BLaER1 (cell line): Measurements from ENCODE around the gene CCDC43.
A peak's percentile ranks its signal among the peaks of the same experiment; 100 is the strongest.
"Not testable (repeated sequence)": the region's sequence is repeated elsewhere in the genome, so short reads cannot be mapped to it uniquely, and the experiment has no call there.

Experiments
- H3K27ac ChIP-seq: shearing (Covaris generic); formaldehyde crosslinking; 2 replicates; pipeline ENCODE4 v1.8.1; 2022
- H3K27me3 ChIP-seq: shearing (Covaris generic); formaldehyde crosslinking; 2 replicates; pipeline ENCODE4 v1.8.1; 2022
- H3K36me3 ChIP-seq: shearing (Covaris generic); formaldehyde crosslinking; 2 replicates; pipeline ENCODE4 v1.8.1; 2022
- H3K4me1 ChIP-seq: shearing (Covaris generic); formaldehyde crosslinking; 2 replicates; pipeline ENCODE4 v1.8.1; 2022
- H3K4me2 ChIP-seq: shearing (Covaris generic); formaldehyde crosslinking; 2 replicates; pipeline ENCODE4 v1.8.1; 2022
- H3K4me3 ChIP-seq: shearing (Covaris generic); formaldehyde crosslinking; 2 replicates; pipeline ENCODE4 v1.8.1; 2022
- H3K9ac ChIP-seq: shearing (Covaris generic); formaldehyde crosslinking; 2 replicates; pipeline ENCODE4 v1.8.1; 2022
- H3K9me3 ChIP-seq: shearing (Covaris generic); formaldehyde crosslinking; 2 replicates; pipeline ENCODE4 v1.8.1; 2022
- H4K20me1 ChIP-seq: shearing (Covaris generic); formaldehyde crosslinking; 2 replicates; pipeline ENCODE4 v1.8.1; 2022
- Cebpa-rat ChIP-seq: shearing (Covaris generic); IDR thresholded peaks from 2 replicates; pipeline ENCODE4 v1.8.1; 2022

The CCDC43 gene

GRCh38 chr17:44707755-44708400 lies 18.3 kb upstream of the CCDC43 start:
- H3K4me3 ChIP-seq = peak overlapping the region; percentile 88
- no peaks in the 10 kb centered on the region for H3K27me3 ChIP-seq
- peaks cover 22% of the 10 kb centered on the region for H3K4me1 ChIP-seq
- no peaks in the 10 kb centered on the region for H4K20me1 ChIP-seq
- H3K4me2 ChIP-seq = peak overlapping the region; percentile 90
- H3K9ac ChIP-seq = peak overlapping the region; percentile 86
- H3K27ac ChIP-seq = peak overlapping the region; percentile 81
- H3K36me3 ChIP-seq = peaks cover 16% of the 10 kb centered on the region
- H3K9me3 ChIP-seq = no peaks in the 10 kb centered on the region
- TF ChIP-seq Cebpa-rat = no peak

- not testable (repeated sequence) for H3K27me3 ChIP-seq, H3K36me3 ChIP-seq, H3K4me1 ChIP-seq
Measured at GRCh38 chr17:44700288-44700687, 10.7 kb upstream of the CCDC43 start.

GRCh38 chr17:44693609-44694008 lies 4.0 kb upstream of the CCDC43 start:
- no peaks in the 10 kb centered on the region for H3K36me3 ChIP-seq
- no peak overlapping the region for H3K4me3 ChIP-seq
- no peaks in the 10 kb centered on the region for H3K27me3 ChIP-seq
- H3K27ac ChIP-seq = no peak overlapping the region
- H3K4me2 ChIP-seq = no peak overlapping the region
- TF ChIP-seq Cebpa-rat = no peak
- H3K9me3 ChIP-seq = no peaks in the 10 kb centered on the region
- H4K20me1 ChIP-seq = no peaks in the 10 kb centered on the region
- no peak overlapping the region for H3K9ac ChIP-seq
- H3K4me1 ChIP-seq = peaks cover 14% of the 10 kb centered on the region

More at GRCh38 chr17:44700288-44700687, 10.7 kb upstream of the CCDC43 start:
- not testable (repeated sequence) for H3K27ac ChIP-seq, H3K4me3 ChIP-seq, H3K9me3 ChIP-seq, H3K9ac ChIP-seq, H4K20me1 ChIP-seq, H3K4me2 ChIP-seq

- Histone ChIP-seq H3K4me1 (peaks cover 24% of the 10 kb centered on the region), H3K4me2 (peak overlapping the region; percentile 95), H3K36me3 (peaks cover 17% of the 10 kb centered on the region)
- not testable (repeated sequence) for H4K20me1 ChIP-seq, H3K27me3 ChIP-seq, H3K27ac ChIP-seq, H3K9ac ChIP-seq, H3K4me3 ChIP-seq, H3K9me3 ChIP-seq
Measured at GRCh38 chr17:44690746-44691306, 1.2 kb upstream of the CCDC43 start.

- H3K4me1 ChIP-seq = peaks cover 24% of the 10 kb centered on the region
- H3K4me3 ChIP-seq = peak overlapping the region; percentile 89
- H3K9ac ChIP-seq = peak overlapping the region; percentile 91
- TF ChIP-seq Cebpa-rat = no peak
- no peaks in the 10 kb centered on the region for H4K20me1 ChIP-seq
- peaks cover 37% of the 10 kb centered on the region for H3K36me3 ChIP-seq
- H3K4me2 ChIP-seq = peak overlapping the region; percentile 95
- no peaks in the 10 kb centered on the region for H3K27me3 ChIP-seq
- no peaks in the 10 kb centered on the region for H3K9me3 ChIP-seq
- peak overlapping the region; percentile 83 for H3K27ac ChIP-seq
Measured at GRCh38 chr17:44688675-44689476, 700 bp downstream of the CCDC43 start.

- Histone ChIP-seq H3K4me3 (peak overlapping the region; percentile 89), H3K4me2 (peak overlapping the region; percentile 95), H3K9me3 (no peaks in the 10 kb centered on the region), H3K4me1 (peaks cover 24% of the 10 kb centered on the region), H3K27me3 (no peaks in the 10 kb centered on the region), H4K20me1 (no peaks in the 10 kb centered on the region), H3K27ac (no peak overlapping the region), H3K36me3 (peaks cover 44% of the 10 kb centered on the region), H3K9ac (peak overlapping the region; percentile 91; the same call in 1 of the 2 replicates)
- TF ChIP-seq Cebpa-rat = no peak
Measured at GRCh38 chr17:44688200-44688599, 1.4 kb downstream of the CCDC43 start.

- H3K4me3 ChIP-seq = no peak overlapping the region
- H4K20me1 ChIP-seq = no peaks in the 10 kb centered on the region
- 0 out of 2 replicates have a peak overlapping the region, but pooled peaks have one; percentile 95 for H3K4me2 ChIP-seq
- H3K36me3 ChIP-seq = peaks cover 48% of the 10 kb centered on the region
- TF ChIP-seq Cebpa-rat = no peak
- peaks cover 24% of the 10 kb centered on the region for H3K4me1 ChIP-seq
- H3K27ac ChIP-seq = no peak overlapping the region
- H3K9me3 ChIP-seq = no peaks in the 10 kb centered on the region
- H3K9ac ChIP-seq = no peak overlapping the region
- no peaks in the 10 kb centered on the region for H3K27me3 ChIP-seq
Measured at GRCh38 chr17:44687756-44688155, 1.8 kb downstream of the CCDC43 start.

- not testable (repeated sequence) for H3K27me3 ChIP-seq, H3K4me3 ChIP-seq, H3K27ac ChIP-seq, H4K20me1 ChIP-seq, H3K4me1 ChIP-seq, H3K9me3 ChIP-seq, H3K4me2 ChIP-seq, H3K9ac ChIP-seq
- H3K36me3 ChIP-seq = peaks cover 90% of the 10 kb centered on the region
Measured at GRCh38 chr17:44683303-44683702, 6.3 kb downstream of the CCDC43 start.

- Histone ChIP-seq H3K4me1 (no peaks in the 10 kb centered on the region), H3K4me2 (no peak overlapping the region), H3K9ac (no peak overlapping the region), H3K27me3 (no peaks in the 10 kb centered on the region), H3K36me3 (peaks cover 43% of the 10 kb centered on the region), H3K27ac (no peak overlapping the region), H4K20me1 (no peaks in the 10 kb centered on the region), H3K9me3 (no peaks in the 10 kb centered on the region), H3K4me3 (no peak overlapping the region)
- TF ChIP-seq Cebpa-rat = no peak
Measured at GRCh38 chr17:44677136-44677535, 12.4 kb downstream of the CCDC43 start.

GRCh38 chr17:44673893-44674292 lies 15.7 kb downstream of the CCDC43 start:
- no peak overlapping the region for H3K9ac ChIP-seq
- H3K27me3 ChIP-seq = no peaks in the 10 kb centered on the region
- peaks cover 13% of the 10 kb centered on the region for H3K36me3 ChIP-seq
- no peak overlapping the region for H3K4me3 ChIP-seq
- no peak overlapping the region for H3K27ac ChIP-seq
- no peaks in the 10 kb centered on the region for H3K4me1 ChIP-seq
- H4K20me1 ChIP-seq = no peaks in the 10 kb centered on the region
- TF ChIP-seq Cebpa-rat = no peak
- no peaks in the 10 kb centered on the region for H3K9me3 ChIP-seq
- no peak overlapping the region for H3K4me2 ChIP-seq
